Heart left ventricle (tissue), 13 donors: ENCODE measurements around the gene ARL15.

Source experiments
- CTCF ChIP-seq, 12 donors: fragments of 200-600 bp; sonication (generic) in 4 of 12; IDR thresholded peaks; one replicate each; pipeline versions ENCODE4 v1.5.0 to v1.8.0; 2018 to 2022; ENCODE audit warnings: antibody characterized with exemption in 12 of 12, mild to moderate bottlenecking in 5 of 12
- POLR2A ChIP-seq, 2 donors: fragments of 450-650 bp; IDR thresholded peaks; one replicate each; pipeline ENCODE4 v1.6.1; 2017; ENCODE audit warnings: antibody characterized with exemption in 2 of 2, mild to moderate bottlenecking in 2 of 2, moderate library complexity in 2 of 2
- donor health status: ischemic (EF 13 %, LVEDD 7.1; RV severe dilation, severe dysfunction).
- donor health status: DM: no; HTN: yes; CAD: no.
- donor health status: DM: no; HTN: no; CAD: no.
- donor health status: ischemic (EF 25% LVEDD 6.9; RV normal size, moderate dysfunction).
- donor health status: ischemic (EF 25% LVEDD 5.7; RV mildly dilated, moderate dysfunction).
- donor health status: ischemic (EF 35%, LVEDD 5.7; RV mildly dilated, moderate dysfunction).
- donor health status: nonischemic (EF 11% LVEDD 7.7; RV severe dilation, severe dysfunction).
- donor health status: DM: yes; HTN: yes; CAD: no.
- donor health status: PGD.
- donor health status: ischemic (EF 29% LVEDD 5.4; RV normal size, mild dysfunction).
- donor health status: nonischemic (EF 23%, LVEDD 6.1; RV moderate dilation, normal function).

- TF ChIP-seq CTCF (IDR thresholded peaks at IDR 0.05) (no peak), POLR2A (IDR thresholded peaks at IDR 0.05) (no peak)
Observed at GRCh38 chr5:53963958-53964357, 346.4 kb downstream of the ARL15 start.
